ENCODE results near the gene EFNA5.

DNA sequence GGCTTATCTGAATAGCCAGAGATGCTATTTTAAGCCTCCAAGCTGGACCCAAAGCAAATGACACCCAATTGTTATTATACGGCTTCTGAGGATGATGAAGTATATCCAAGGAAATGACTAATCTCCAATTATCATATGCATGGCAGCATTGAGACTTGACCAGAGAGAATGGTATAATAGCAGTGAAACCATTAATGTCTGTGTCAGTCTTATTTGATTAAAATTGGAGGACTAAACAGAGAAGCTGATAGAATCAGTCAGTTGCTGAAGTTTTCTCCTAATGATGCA lies 200.5 kb downstream of the EFNA5 start:
- TF ChIP-seq, protein P1, sequence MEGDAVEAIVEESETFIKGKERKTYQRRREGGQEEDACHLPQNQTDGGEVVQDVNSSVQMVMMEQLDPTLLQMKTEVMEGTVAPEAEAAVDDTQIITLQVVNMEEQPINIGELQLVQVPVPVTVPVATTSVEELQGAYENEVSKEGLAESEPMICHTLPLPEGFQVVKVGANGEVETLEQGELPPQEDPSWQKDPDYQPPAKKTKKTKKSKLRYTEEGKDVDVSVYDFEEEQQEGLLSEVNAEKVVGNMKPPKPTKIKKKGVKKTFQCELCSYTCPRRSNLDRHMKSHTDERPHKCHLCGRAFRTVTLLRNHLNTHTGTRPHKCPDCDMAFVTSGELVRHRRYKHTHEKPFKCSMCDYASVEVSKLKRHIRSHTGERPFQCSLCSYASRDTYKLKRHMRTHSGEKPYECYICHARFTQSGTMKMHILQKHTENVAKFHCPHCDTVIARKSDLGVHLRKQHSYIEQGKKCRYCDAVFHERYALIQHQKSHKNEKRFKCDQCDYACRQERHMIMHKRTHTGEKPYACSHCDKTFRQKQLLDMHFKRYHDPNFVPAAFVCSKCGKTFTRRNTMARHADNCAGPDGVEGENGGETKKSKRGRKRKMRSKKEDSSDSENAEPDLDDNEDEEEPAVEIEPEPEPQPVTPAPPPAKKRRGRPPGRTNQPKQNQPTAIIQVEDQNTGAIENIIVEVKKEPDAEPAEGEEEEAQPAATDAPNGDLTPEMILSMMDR (IDR thresholded peaks at IDR 0.05) = no peak
- TF ChIP-seq POLR2A (IDR thresholded peaks at IDR 0.05) (no peak), EP300 (IDR thresholded peaks at IDR 0.05) (no peak)

All from suprapubic skin (tissue), 3 donors.